K562 (cell line): Measurements from ENCODE around the gene LONRF3. TPM values are rescaled to one million over a fixed set of nuclear protein-coding genes. Genes with fewer than 3 reads are reported as not detected.

Experiments used
- BHLHE40 ChIP-seq: IDR thresholded peaks from 2 replicates; pipeline ENCODE4 v1.6.1; 2011; ENCODE audit warnings: low read length, improper control_type of control experiment
- CHD7 ChIP-seq: fragments of 200-600 bp; sonication (generic); IDR thresholded peaks from one replicate; pipeline ENCODE4 v1.6.1; 2012; ENCODE audit warnings: mild to moderate bottlenecking, low read depth, low read length, inconsistent platforms
- MGA ChIP-seq: fragments of 450-650 bp; IDR thresholded peaks from 2 replicates; pipeline ENCODE4 v1.6.1; 2016; ENCODE audit warnings: mild to moderate bottlenecking, moderate library complexity
- polyA plus RNA-seq, 8 experiments: library from polyadenylated mRNA; depleted of rRNA in 4 of 8; stranded (reverse) in 5 of 8; unstranded in 3 of 8; fragments of >200 nt; fragmentation: Nextera tagmentation in 2 of 8; fragmentation: Illumina TruSeq in 1 of 8; extraction: Ambion mirVana in 2 of 8; extraction: Trizol in 1 of 8; gene quantifications; 2 replicates each; pipeline versions ENCODE4 v1.2.1 to v1.2.3, GENCODE V29; 2011 to 2014; ENCODE audit warnings: inconsistent platforms in 1 of 8, missing spikeins in 1 of 8
- total RNA-seq, 7 experiments: library from RNA; depleted of rRNA in 6 of 7; stranded (reverse); fragments of >200 nt in 6 of 7; fragmentation: Illumina TruSeq in 2 of 7; extraction: Trizol in 2 of 7; gene quantifications; 2 replicates each; pipeline versions ENCODE4 v1.2.1 to v1.2.3, GENCODE V29; 2011 to 2021; ENCODE audit warnings: low replicate concordance in 1 of 7

LONRF3 gene
- total and polyA plus RNA-seq, 9 of the 15 experiments (the other 6 are each of a cell fraction or from before 2014, with no cell fraction given), result 1.3 to 22.0 (median 8.7) TPM

DNA sequence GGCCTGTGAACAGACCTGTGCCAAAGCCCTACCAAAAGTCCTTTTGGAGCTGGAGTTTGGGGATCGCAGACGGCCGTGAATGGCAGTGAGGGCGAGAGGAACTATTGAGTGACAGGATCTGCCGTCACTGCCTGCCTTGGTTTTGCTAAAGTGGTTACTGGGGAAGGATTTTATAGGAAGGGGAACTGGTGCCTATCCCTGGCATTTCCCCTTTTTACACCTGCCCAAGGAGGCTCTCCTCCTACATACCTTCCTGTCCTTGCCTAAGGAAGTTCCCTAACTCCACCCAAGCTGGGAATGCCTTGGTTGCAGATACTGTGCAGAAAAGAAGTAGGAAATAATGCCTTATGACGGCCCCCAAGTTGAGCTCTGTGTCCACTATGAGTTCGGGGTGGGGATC, 14.5 kb downstream of the LONRF3 start (continued):
- TF ChIP-seq CHD7 (no peak), BHLHE40 (no peak), MGA (no peak)
